ENCODE results near the gene MAN1A2. TPM values are rescaled to one million over a fixed set of nuclear protein-coding genes. Genes with fewer than 3 reads are reported as not detected.

Gene MAN1A2
- total RNA-seq, 4 donors from 2014 or later = 18.1 to 37.4 (median 26.3) TPM

- TF ChIP-seq POLR2A (IDR thresholded peaks at IDR 0.05) (no peak), CTCF (IDR thresholded peaks at IDR 0.05) (no peak)
These were observed 126.7 kb downstream of the MAN1A2 start for GRCh38 chr1:117493906-117494305.

GRCh38 chr1:117495068-117495467 is 127.8 kb downstream of the MAN1A2 start:
- no peaks in the 10 kb centered on the region for H3K9me3 ChIP-seq
- no peaks in the 10 kb centered on the region for H3K27me3 ChIP-seq
- intact Hi-C loops (cut with DNase I) = no loop called here
- no peak overlapping the region for H3K27ac ChIP-seq
- no peak overlapping the region for H3K4me3 ChIP-seq
- H3K4me1 ChIP-seq = no peaks in the 10 kb centered on the region
- peaks cover 0 to 36% (median 0%) of the 10 kb centered on the region in 3 donors for H3K36me3 ChIP-seq
- TF ChIP-seq POLR2A (IDR thresholded peaks at IDR 0.05) (no peak), CTCF (IDR thresholded peaks at IDR 0.05) (no peak)
- DNase-seq = no peak
- WGBS, 2 donors = 93 to 100% methylated on average over 1 of the region's 1 CpG

More at GRCh38 chr1:117493906-117494305, 126.7 kb downstream of the MAN1A2 start:
- H3K27ac ChIP-seq = no peak overlapping the region
- no peak overlapping the region for H3K4me3 ChIP-seq
- no peaks in the 10 kb centered on the region for H3K9me3 ChIP-seq
- H3K27me3 ChIP-seq = no peaks in the 10 kb centered on the region
- intact Hi-C loops (cut with DNase I) = no loop called here
- DNase-seq = no peak
- 88 to 92% methylated on average over 2 of the region's 2 CpGs for WGBS, 2 donors
- no peaks in the 10 kb centered on the region for H3K4me1 ChIP-seq
- peaks cover 0 to 24% (median 0%) of the 10 kb centered on the region in 3 donors for H3K36me3 ChIP-seq

GRCh38 chr1:117499071-117499470 is 131.8 kb downstream of the MAN1A2 start:
- no peak for TF ChIP-seq CTCF (IDR thresholded peaks at IDR 0.05)
- no peak for TF ChIP-seq POLR2A (IDR thresholded peaks at IDR 0.05)
- Histone ChIP-seq H3K36me3 (peaks cover 0 to 49% (median 0%) of the 10 kb centered on the region in 3 donors), H3K4me1 (no peaks in the 10 kb centered on the region), H3K27ac (no peak overlapping the region), H3K27me3 (no peaks in the 10 kb centered on the region), H3K4me3 (no peak overlapping the region), H3K9me3 (no peaks in the 10 kb centered on the region)
- DNase-seq = no peak
- 89 to 96% methylated on average over 2 of the region's 2 CpGs for WGBS, 2 donors
- intact Hi-C loops (cut with DNase I) = no loop called here

GRCh38 chr1:117500584-117500983 is 133.3 kb downstream of the MAN1A2 start:
- no peaks in the 10 kb centered on the region for H3K4me1 ChIP-seq
- no peak overlapping the region for H3K27ac ChIP-seq
- DNase-seq = no peak
- H3K9me3 ChIP-seq = no peaks in the 10 kb centered on the region
- no peaks in the 10 kb centered on the region for H3K27me3 ChIP-seq
- H3K36me3 ChIP-seq = peaks cover 0 to 63% (median 0%) of the 10 kb centered on the region in 3 donors
- 93 to 94% methylated on average over 1 of the region's 1 CpG for WGBS, 2 donors
- no peak for TF ChIP-seq CTCF (IDR thresholded peaks at IDR 0.05)
- no peak overlapping the region for H3K4me3 ChIP-seq
- intact Hi-C loops (cut with DNase I) = no loop called here

GRCh38 chr1:117501281-117501680 is 134.0 kb downstream of the MAN1A2 start:
- no peak for DNase-seq
- TF ChIP-seq POLR2A (IDR thresholded peaks at IDR 0.05) (no peak), CTCF (IDR thresholded peaks at IDR 0.05) (no peak)
- Histone ChIP-seq H3K27ac (no peak overlapping the region), H3K36me3 (peaks cover 0 to 68% (median 0%) of the 10 kb centered on the region in 3 donors), H3K27me3 (no peaks in the 10 kb centered on the region), H3K4me3 (no peak overlapping the region), H3K4me1 (no peaks in the 10 kb centered on the region), H3K9me3 (no peaks in the 10 kb centered on the region)
- intact Hi-C loops (cut with DNase I) = no loop called here
- WGBS, 2 donors = 84 to 85% methylated on average over 3 of the region's 3 CpGs
